ENCODE data around the gene PITHD1.
"Not testable (repeated sequence)": the region's sequence is repeated elsewhere in the genome, so short reads cannot be mapped to it uniquely, and the experiment has no call there.

Gene PITHD1

GRCh38 chr1:23825762-23826522 lies 47.7 kb downstream of the PITHD1 start:
- H3K4me1 ChIP-seq (ENCODE audit: low read length) = 0 out of 2 replicates have a peak, but pooled peaks cover 7% of the 10 kb centered on the region
- no peaks in the 10 kb centered on the region for H3K9me2 ChIP-seq (replicated peaks; ENCODE audit: insufficient read depth, low read length)
- peaks cover 16% of the 10 kb centered on the region for H3K79me2 ChIP-seq (ENCODE audit: low read length)
- H3K9me3 ChIP-seq (replicated peaks; ENCODE audit: insufficient read depth, low read length) = no peaks in the 10 kb centered on the region
- H3K36me3 ChIP-seq (replicated peaks; ENCODE audit: insufficient read depth, low read length) = no peaks in the 10 kb centered on the region
- DNase-seq = peak; percentile 28
- H3K27me3 ChIP-seq (replicated peaks; ENCODE audit: insufficient read depth, low read length) = no peaks in the 10 kb centered on the region
- peak overlapping the region; percentile 90 for H3K4me3 ChIP-seq (ENCODE audit: low read length)
- no peak for TF ChIP-seq CTCF (IDR thresholded peaks at IDR 0.05; ENCODE audit: low read length)
- TF ChIP-seq EZH2 (optimal IDR thresholded peaks at IDR 0.05; ENCODE audit: low read depth, low read length) = no peak
- no peak for TF ChIP-seq EZH2phosphoT487 (IDR thresholded peaks at IDR 0.05; ENCODE audit: low read length)
- H2AFZ ChIP-seq (ENCODE audit: low read length) = peak overlapping the region; percentile 97
- H3K4me2 ChIP-seq (ENCODE audit: low read depth, low read length) = peak overlapping the region; percentile 80
- H3K27ac ChIP-seq (ENCODE audit: low read length) = peak overlapping the region; percentile 21; the same call in 1 of the 2 replicates
- no peaks in the 10 kb centered on the region for H4K20me1 ChIP-seq (ENCODE audit: insufficient read depth, low read length)
- peak overlapping the region; percentile 94; the same call in 1 of the 2 replicates for H3K9ac ChIP-seq (ENCODE audit: low read length)
- no peaks in the 10 kb centered on the region for H3F3A ChIP-seq (ENCODE audit: insufficient read depth, low read length)

GRCh38 chr1:23826590-23826989 lies 48.4 kb downstream of the PITHD1 start:
- H3K27ac ChIP-seq (ENCODE audit: low read length); H3K27me3 ChIP-seq (replicated peaks; ENCODE audit: insufficient read depth, low read length); H3K36me3 ChIP-seq (replicated peaks; ENCODE audit: insufficient read depth, low read length); H3K4me1 ChIP-seq (ENCODE audit: low read length); H3K9ac ChIP-seq (ENCODE audit: low read length); H3K9me2 ChIP-seq (replicated peaks; ENCODE audit: insufficient read depth, low read length); DNase-seq; H2AFZ ChIP-seq (ENCODE audit: low read length); H4K20me1 ChIP-seq (ENCODE audit: insufficient read depth, low read length); H3K4me3 ChIP-seq (ENCODE audit: low read length); H3K9me3 ChIP-seq (replicated peaks; ENCODE audit: insufficient read depth, low read length); H3F3A ChIP-seq (ENCODE audit: insufficient read depth, low read length): not testable (repeated sequence)
- H3K79me2 ChIP-seq (ENCODE audit: low read length) = peaks cover 16% of the 10 kb centered on the region
- H3K4me2 ChIP-seq (ENCODE audit: low read depth, low read length) = peak overlapping the region; percentile 80; the same call in 1 of the 2 replicates

- Histone ChIP-seq H2AFZ (ENCODE audit: low read length) (no peak overlapping the region), H3K27ac (ENCODE audit: low read length) (no peak overlapping the region)
- TF ChIP-seq EZH2phosphoT487 (IDR thresholded peaks at IDR 0.05; ENCODE audit: low read length) = no peak
- no peak for TF ChIP-seq CTCF (IDR thresholded peaks at IDR 0.05; ENCODE audit: low read length)
- TF ChIP-seq EZH2 (optimal IDR thresholded peaks at IDR 0.05; ENCODE audit: low read depth, low read length) = no peak
These were observed 49.5 kb downstream of the PITHD1 start for GRCh38 chr1:23827717-23828116.

GRCh38 chr1:23834156-23834555 lies 55.9 kb downstream of the PITHD1 start:
- H3K9me2 ChIP-seq (replicated peaks; ENCODE audit: insufficient read depth, low read length); DNase-seq; H3K79me2 ChIP-seq (ENCODE audit: low read length); H4K20me1 ChIP-seq (ENCODE audit: insufficient read depth, low read length); H3K9ac ChIP-seq (ENCODE audit: low read length); H3K4me3 ChIP-seq (ENCODE audit: low read length); H3K4me2 ChIP-seq (ENCODE audit: low read depth, low read length); H3F3A ChIP-seq (ENCODE audit: insufficient read depth, low read length); H3K36me3 ChIP-seq (replicated peaks; ENCODE audit: insufficient read depth, low read length); H3K4me1 ChIP-seq (ENCODE audit: low read length); H3K27ac ChIP-seq (ENCODE audit: low read length); H3K9me3 ChIP-seq (replicated peaks; ENCODE audit: insufficient read depth, low read length); H2AFZ ChIP-seq (ENCODE audit: low read length): not testable (repeated sequence)
- H3K27me3 ChIP-seq (replicated peaks; ENCODE audit: insufficient read depth, low read length) = peaks cover 16% of the 10 kb centered on the region

More at GRCh38 chr1:23827717-23828116, 49.5 kb downstream of the PITHD1 start:
- DNase-seq = no peak
- H3K4me1 ChIP-seq (ENCODE audit: low read length) = 0 out of 2 replicates have a peak, but pooled peaks cover 7% of the 10 kb centered on the region
- H3K36me3 ChIP-seq (replicated peaks; ENCODE audit: insufficient read depth, low read length) = no peaks in the 10 kb centered on the region
- H4K20me1 ChIP-seq (ENCODE audit: insufficient read depth, low read length) = no peaks in the 10 kb centered on the region
- H3F3A ChIP-seq (ENCODE audit: insufficient read depth, low read length) = no peaks in the 10 kb centered on the region
- no peak overlapping the region for H3K9ac ChIP-seq (ENCODE audit: low read length)
- H3K4me3 ChIP-seq (ENCODE audit: low read length) = no peak overlapping the region
- H3K27me3 ChIP-seq (replicated peaks; ENCODE audit: insufficient read depth, low read length) = no peaks in the 10 kb centered on the region
- peaks cover 16% of the 10 kb centered on the region for H3K79me2 ChIP-seq (ENCODE audit: low read length)
- no peak overlapping the region for H3K4me2 ChIP-seq (ENCODE audit: low read depth, low read length)
- no peaks in the 10 kb centered on the region for H3K9me2 ChIP-seq (replicated peaks; ENCODE audit: insufficient read depth, low read length)
- no peaks in the 10 kb centered on the region for H3K9me3 ChIP-seq (replicated peaks; ENCODE audit: insufficient read depth, low read length)
